ENCODE measurements around the gene FBLN1.

- no peak for TF ChIP-seq CTCF (IDR thresholded peaks at IDR 0.05)
- no peak for TF ChIP-seq USF1 (CRISPR knock-in tag; IDR thresholded peaks at IDR 0.05)
- TF ChIP-seq CREB1 (CRISPR knock-in tag; IDR thresholded peaks at IDR 0.05): no peak
- TF ChIP-seq NFYB (CRISPR knock-in tag; conservative IDR thresholded peaks at IDR 0.05; ENCODE audit: low read depth): no peak
Observed at GRCh38 chr22:45565973-45566372, 63.3 kb downstream of the FBLN1 start.
